ENCODE data around the gene TPH1.

The TPH1 gene

GRCh38 chr11:18056561-18057181, 10.6 kb upstream of the TPH1 start:
- H3K27ac ChIP-seq (ENCODE audit: low read depth, low read length): no peak overlapping the region
- no peak overlapping the region for H2BK5ac ChIP-seq (ENCODE audit: low read length)
- no peak overlapping the region for H3K18ac ChIP-seq (ENCODE audit: low read length)
- H3K23ac ChIP-seq (ENCODE audit: low read length): no peak overlapping the region
- WGBS (ENCODE audit: extremely low coverage, insufficient coverage, low lambda C conversion rate): no CpG with 5 or more reads among the region's 1 CpG
- H3K4me3 ChIP-seq (ENCODE audit: low read length): no peak overlapping the region
- H3K9ac ChIP-seq (ENCODE audit: low read length): no peak overlapping the region
- no peak overlapping the region for H4K5ac ChIP-seq (ENCODE audit: low read length)
- H3K4ac ChIP-seq (ENCODE audit: low read depth, low read length): no peak overlapping the region
- no peak overlapping the region for H2BK120ac ChIP-seq (ENCODE audit: low read depth, low read length)
- H3K4me2 ChIP-seq (ENCODE audit: low read length): no peak overlapping the region
- H3K4me1 ChIP-seq (ENCODE audit: control insufficient read depth, low read depth, low read length): no peaks in the 10 kb centered on the region
- no peak overlapping the region for H3K56ac ChIP-seq (ENCODE audit: low read length)
- no peaks in the 10 kb centered on the region for H3K36me3 ChIP-seq (ENCODE audit: control insufficient read depth, insufficient read depth, low read length)
- H2AK5ac ChIP-seq (ENCODE audit: low read length): no peak overlapping the region
- H2BK15ac ChIP-seq (replicated peaks; ENCODE audit: low read depth): no peak overlapping the region
- no peak for DNase-seq
- no peaks in the 10 kb centered on the region for H3K27me3 ChIP-seq (ENCODE audit: insufficient read depth, low read length, poor library complexity)
- no peaks in the 10 kb centered on the region for H3K79me2 ChIP-seq (ENCODE audit: control insufficient read depth, insufficient read depth, low read length)
- no peak overlapping the region for H4K8ac ChIP-seq (ENCODE audit: low read depth, low read length)
- no peaks in the 10 kb centered on the region for H3K79me1 ChIP-seq (ENCODE audit: low read length)

DNA sequence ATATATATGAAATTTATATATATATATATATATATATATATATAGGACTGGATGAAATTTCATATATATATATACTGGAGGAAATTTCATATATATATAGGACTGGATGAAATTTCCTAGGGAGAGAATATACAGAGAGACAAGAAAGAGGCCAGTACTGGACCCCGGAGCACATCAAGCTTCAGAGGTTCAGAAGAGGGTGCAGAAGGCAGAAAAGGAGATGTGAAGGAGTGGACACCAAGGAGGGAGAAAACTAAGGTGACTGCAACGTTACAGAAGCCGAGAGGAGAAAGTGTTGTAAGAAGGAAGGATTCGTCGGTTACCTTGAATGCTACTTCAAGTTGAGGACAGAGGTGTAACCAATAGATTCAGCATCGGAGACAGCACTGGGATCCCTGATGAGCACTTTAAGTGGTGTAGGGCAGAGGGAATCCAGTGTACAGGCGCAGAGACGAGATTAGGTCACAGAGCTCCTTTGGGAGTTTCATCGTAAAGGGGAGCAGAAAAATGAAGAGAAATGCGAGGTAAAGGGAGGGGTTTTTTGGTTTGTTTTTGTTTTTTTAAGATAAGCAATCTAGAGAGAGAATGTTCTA, 8.5 kb upstream of the TPH1 start:
- no peak for DNase-seq
- Histone ChIP-seq H3K56ac (ENCODE audit: low read length) (no peak overlapping the region), H3K79me1 (ENCODE audit: low read length) (no peaks in the 10 kb centered on the region), H3K4me3 (ENCODE audit: low read length) (no peak overlapping the region), H3K4me1 (ENCODE audit: control insufficient read depth, low read depth, low read length) (no peaks in the 10 kb centered on the region), H2BK120ac (ENCODE audit: low read depth, low read length) (no peak overlapping the region), H4K8ac (ENCODE audit: low read depth, low read length) (no peak overlapping the region), H3K4me2 (ENCODE audit: low read length) (no peak overlapping the region), H3K18ac (ENCODE audit: low read length) (no peak overlapping the region), H2BK15ac (replicated peaks; ENCODE audit: low read depth) (no peak overlapping the region), H3K27ac (ENCODE audit: low read depth, low read length) (no peak overlapping the region), H2BK5ac (ENCODE audit: low read length) (no peak overlapping the region), H3K23ac (ENCODE audit: low read length) (no peak overlapping the region), H4K5ac (ENCODE audit: low read length) (no peak overlapping the region), H3K4ac (ENCODE audit: low read depth, low read length) (no peak overlapping the region), H3K36me3 (ENCODE audit: control insufficient read depth, insufficient read depth, low read length) (no peaks in the 10 kb centered on the region), H3K27me3 (ENCODE audit: insufficient read depth, low read length, poor library complexity) (no peaks in the 10 kb centered on the region), H2AK5ac (ENCODE audit: low read length) (no peak overlapping the region), H3K79me2 (ENCODE audit: control insufficient read depth, insufficient read depth, low read length) (no peaks in the 10 kb centered on the region), H3K9ac (ENCODE audit: low read length) (no peak overlapping the region)
- WGBS (ENCODE audit: extremely low coverage, insufficient coverage, low lambda C conversion rate): 100% methylated on average over 2 of the region's 10 CpGs

DNA sequence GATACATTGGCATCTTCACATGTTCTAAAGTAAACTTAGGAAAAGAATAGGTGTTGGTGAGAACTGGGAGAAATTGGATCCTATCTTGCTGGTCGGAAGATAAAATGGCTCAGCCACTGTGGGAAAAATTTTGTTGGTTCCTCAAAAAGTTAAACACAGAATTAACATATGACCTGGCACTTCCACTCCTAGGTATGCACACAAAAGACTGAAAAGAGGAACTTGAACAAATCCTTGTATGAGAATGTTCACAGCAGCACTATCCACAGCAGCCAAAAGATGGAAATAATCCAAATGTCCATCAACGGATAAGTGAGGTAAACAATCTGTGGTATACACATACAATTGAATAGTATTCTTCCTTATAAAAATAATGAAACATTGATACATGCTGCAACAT, 4.8 kb upstream of the TPH1 start:
- Histone ChIP-seq H3K9ac (ENCODE audit: low read length) (no peak overlapping the region), H4K5ac (ENCODE audit: low read length) (no peak overlapping the region), H2BK15ac (replicated peaks; ENCODE audit: low read depth) (no peak overlapping the region), H3K4ac (ENCODE audit: low read depth, low read length) (no peak overlapping the region), H3K56ac (ENCODE audit: low read length) (no peak overlapping the region), H3K23ac (ENCODE audit: low read length) (no peak overlapping the region), H3K4me3 (ENCODE audit: low read length) (no peak overlapping the region), H3K4me1 (ENCODE audit: control insufficient read depth, low read depth, low read length) (no peaks in the 10 kb centered on the region), H2BK5ac (ENCODE audit: low read length) (no peak overlapping the region), H3K18ac (ENCODE audit: low read length) (no peak overlapping the region), H3K27me3 (ENCODE audit: insufficient read depth, low read length, poor library complexity) (peaks cover 8% of the 10 kb centered on the region), H4K8ac (ENCODE audit: low read depth, low read length) (no peak overlapping the region), H2BK120ac (ENCODE audit: low read depth, low read length) (no peak overlapping the region), H2AK5ac (ENCODE audit: low read length) (no peak overlapping the region), H3K36me3 (ENCODE audit: control insufficient read depth, insufficient read depth, low read length) (no peaks in the 10 kb centered on the region), H3K79me1 (ENCODE audit: low read length) (no peaks in the 10 kb centered on the region), H3K4me2 (ENCODE audit: low read length) (no peak overlapping the region), H3K79me2 (ENCODE audit: control insufficient read depth, insufficient read depth, low read length) (no peaks in the 10 kb centered on the region), H3K27ac (ENCODE audit: low read depth, low read length) (no peak overlapping the region)
- DNase-seq: no peak
- no CpG with 5 or more reads among the region's 2 CpGs for WGBS (ENCODE audit: extremely low coverage, insufficient coverage, low lambda C conversion rate)

DNA sequence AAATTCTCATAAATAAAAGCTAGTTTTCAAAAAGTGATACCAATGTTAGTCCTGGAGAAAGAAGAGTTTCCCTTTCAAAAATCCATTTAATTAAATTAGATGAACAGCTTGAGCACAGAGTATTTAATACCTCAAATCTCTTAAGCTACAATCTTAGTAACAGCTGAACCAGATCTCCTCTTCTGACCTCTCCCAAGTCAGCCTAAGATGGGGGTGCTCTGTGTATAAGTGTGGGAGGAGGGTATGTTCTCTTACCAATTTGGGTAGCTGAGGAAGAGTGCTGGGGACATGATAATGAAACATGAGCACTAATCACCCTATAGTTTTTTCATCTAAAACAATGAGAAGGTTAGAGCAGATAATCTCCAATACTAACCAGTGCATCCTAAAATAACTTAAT, 9.6 kb downstream of the TPH1 start:
- Histone ChIP-seq H3K56ac (ENCODE audit: low read length) (no peak overlapping the region), H3K18ac (ENCODE audit: low read length) (no peak overlapping the region), H3K27ac (ENCODE audit: low read depth, low read length) (no peak overlapping the region), H3K79me1 (ENCODE audit: low read length) (no peaks in the 10 kb centered on the region), H2BK15ac (replicated peaks; ENCODE audit: low read depth) (no peak overlapping the region), H4K5ac (ENCODE audit: low read length) (no peak overlapping the region), H3K4ac (ENCODE audit: low read depth, low read length) (no peak overlapping the region), H3K4me1 (ENCODE audit: control insufficient read depth, low read depth, low read length) (no peaks in the 10 kb centered on the region), H3K4me2 (ENCODE audit: low read length) (no peak overlapping the region), H3K23ac (ENCODE audit: low read length) (no peak overlapping the region), H3K27me3 (ENCODE audit: insufficient read depth, low read length, poor library complexity) (no peaks in the 10 kb centered on the region), H2BK120ac (ENCODE audit: low read depth, low read length) (no peak overlapping the region), H2AK5ac (ENCODE audit: low read length) (no peak overlapping the region), H3K4me3 (ENCODE audit: low read length) (no peak overlapping the region), H2BK5ac (ENCODE audit: low read length) (no peak overlapping the region), H3K36me3 (ENCODE audit: control insufficient read depth, insufficient read depth, low read length) (no peaks in the 10 kb centered on the region), H3K9ac (ENCODE audit: low read length) (no peak overlapping the region), H3K79me2 (ENCODE audit: control insufficient read depth, insufficient read depth, low read length) (no peaks in the 10 kb centered on the region), H4K8ac (ENCODE audit: low read depth, low read length) (no peak overlapping the region)
- DNase-seq: no peak

DNA sequence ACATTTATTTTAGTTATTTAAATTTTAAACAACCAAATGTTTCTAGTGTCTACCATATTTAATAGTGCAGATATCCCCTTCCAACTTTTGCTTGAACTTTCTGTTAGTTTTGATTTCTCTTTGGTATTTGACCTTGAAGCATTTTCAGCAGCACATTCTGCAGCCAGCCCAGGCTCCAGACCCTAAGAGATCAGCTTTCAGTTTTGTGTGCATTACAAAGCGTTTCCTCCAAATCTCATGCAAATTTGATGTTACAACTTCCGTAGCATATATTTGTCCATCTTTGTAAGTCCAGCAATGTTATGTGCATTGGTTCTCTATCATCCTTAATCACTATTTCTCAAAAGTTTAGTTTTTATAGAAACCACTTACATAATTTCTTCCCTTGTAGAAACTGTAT, 18.6 kb downstream of the TPH1 start:
- no peak overlapping the region for H2BK120ac ChIP-seq (ENCODE audit: low read depth, low read length)
- H3K79me2 ChIP-seq (ENCODE audit: control insufficient read depth, insufficient read depth, low read length): no peaks in the 10 kb centered on the region
- no peak overlapping the region for H3K4me2 ChIP-seq (ENCODE audit: low read length)
- no peaks in the 10 kb centered on the region for H3K4me1 ChIP-seq (ENCODE audit: control insufficient read depth, low read depth, low read length)
- no peak overlapping the region for H4K5ac ChIP-seq (ENCODE audit: low read length)
- H3K4ac ChIP-seq (ENCODE audit: low read depth, low read length): no peak overlapping the region
- H3K27ac ChIP-seq (ENCODE audit: low read depth, low read length): no peak overlapping the region
- WGBS (ENCODE audit: extremely low coverage, insufficient coverage, low lambda C conversion rate): no CpG with 5 or more reads among the region's 2 CpGs
- no peak for DNase-seq
- H3K27me3 ChIP-seq (ENCODE audit: insufficient read depth, low read length, poor library complexity): no peaks in the 10 kb centered on the region
- no peak overlapping the region for H3K9ac ChIP-seq (ENCODE audit: low read length)
- H4K8ac ChIP-seq (ENCODE audit: low read depth, low read length): no peak overlapping the region
- H3K79me1 ChIP-seq (ENCODE audit: low read length): no peaks in the 10 kb centered on the region
- no peak overlapping the region for H3K18ac ChIP-seq (ENCODE audit: low read length)
- no peak overlapping the region for H2BK15ac ChIP-seq (replicated peaks; ENCODE audit: low read depth)
- H3K56ac ChIP-seq (ENCODE audit: low read length): no peak overlapping the region
- no peak overlapping the region for H3K4me3 ChIP-seq (ENCODE audit: low read length)
- no peak overlapping the region for H3K23ac ChIP-seq (ENCODE audit: low read length)
- H2BK5ac ChIP-seq (ENCODE audit: low read length): no peak overlapping the region
- no peaks in the 10 kb centered on the region for H3K36me3 ChIP-seq (ENCODE audit: control insufficient read depth, insufficient read depth, low read length)
- H2AK5ac ChIP-seq (ENCODE audit: low read length): no peak overlapping the region

GRCh38 chr11:18022419-18022818, 23.6 kb downstream of the TPH1 start:
- WGBS (ENCODE audit: extremely low coverage, insufficient coverage, low lambda C conversion rate): no CpG with 5 or more reads among the region's 1 CpG
- Histone ChIP-seq H3K4me3 (ENCODE audit: low read length) (no peak overlapping the region), H2BK120ac (ENCODE audit: low read depth, low read length) (no peak overlapping the region), H4K5ac (ENCODE audit: low read length) (no peak overlapping the region), H3K4me1 (ENCODE audit: control insufficient read depth, low read depth, low read length) (no peaks in the 10 kb centered on the region), H3K4me2 (ENCODE audit: low read length) (no peak overlapping the region), H3K9ac (ENCODE audit: low read length) (no peak overlapping the region), H2BK15ac (replicated peaks; ENCODE audit: low read depth) (no peak overlapping the region), H3K18ac (ENCODE audit: low read length) (no peak overlapping the region), H3K79me2 (ENCODE audit: control insufficient read depth, insufficient read depth, low read length) (no peaks in the 10 kb centered on the region), H4K8ac (ENCODE audit: low read depth, low read length) (no peak overlapping the region), H3K4ac (ENCODE audit: low read depth, low read length) (no peak overlapping the region), H3K27ac (ENCODE audit: low read depth, low read length) (no peak overlapping the region), H3K79me1 (ENCODE audit: low read length) (no peaks in the 10 kb centered on the region), H3K56ac (ENCODE audit: low read length) (no peak overlapping the region), H3K27me3 (ENCODE audit: insufficient read depth, low read length, poor library complexity) (no peaks in the 10 kb centered on the region), H2BK5ac (ENCODE audit: low read length) (no peak overlapping the region), H3K23ac (ENCODE audit: low read length) (no peak overlapping the region), H2AK5ac (ENCODE audit: low read length) (no peak overlapping the region), H3K36me3 (ENCODE audit: control insufficient read depth, insufficient read depth, low read length) (no peaks in the 10 kb centered on the region)
- DNase-seq: no peak

Measured in mesendoderm (in vitro differentiated cells).